Ishikawa (cell line): Measurements from ENCODE around the gene MYO7B.

ENCODE experiments used
- CEBPB ChIP-seq: IDR thresholded peaks from 2 replicates; pipeline ENCODE4 v1.6.1; 2012
- CREB1 ChIP-seq: IDR thresholded peaks from 2 replicates; pipeline ENCODE4 v1.6.1; 2012; ENCODE audit warnings: low read depth
- EGR1 ChIP-seq: IDR thresholded peaks from 2 replicates; pipeline ENCODE4 v1.6.1; 2012
- EP300 ChIP-seq: IDR thresholded peaks from 2 replicates; pipeline ENCODE4 v1.6.1; 2012; ENCODE audit warnings: borderline replicate concordance
- FOXM1 ChIP-seq: IDR thresholded peaks from 2 replicates; pipeline ENCODE4 v1.6.1; 2012; ENCODE audit warnings: low read depth, borderline replicate concordance
- MAX ChIP-seq: IDR thresholded peaks from 2 replicates; pipeline ENCODE4 v1.6.1; 2012
- NFIC ChIP-seq: IDR thresholded peaks from 2 replicates; pipeline ENCODE4 v1.6.1; 2012
- RAD21 ChIP-seq: IDR thresholded peaks from 2 replicates; pipeline ENCODE4 v1.6.1; 2012; ENCODE audit warnings: low read depth
- TAF1 ChIP-seq: IDR thresholded peaks from 2 replicates; pipeline ENCODE4 v1.6.1; 2012; ENCODE audit warnings: low read depth, mild to moderate bottlenecking
- TCF12 ChIP-seq: IDR thresholded peaks from 2 replicates; pipeline ENCODE4 v1.6.1; 2012; ENCODE audit warnings: low read depth
- TEAD4 ChIP-seq: IDR thresholded peaks from 2 replicates; pipeline ENCODE4 v1.6.1; 2012
- YY1 ChIP-seq: IDR thresholded peaks from 2 replicates; pipeline ENCODE4 v1.6.1; 2012; ENCODE audit warnings: low read depth
- ZBTB7A ChIP-seq: IDR thresholded peaks from 2 replicates; pipeline ENCODE4 v1.6.1; 2012; ENCODE audit warnings: low read depth
- TF ChIP-seq, protein P1 (sequence below): IDR thresholded peaks from 2 replicates; pipeline ENCODE4 v1.6.1; 2012
- TF ChIP-seq, protein P2 (sequence below): IDR thresholded peaks from 2 replicates; pipeline ENCODE4 v1.6.1; 2012; ENCODE audit warnings: low read depth, mild to moderate bottlenecking

The MYO7B gene

DNA sequence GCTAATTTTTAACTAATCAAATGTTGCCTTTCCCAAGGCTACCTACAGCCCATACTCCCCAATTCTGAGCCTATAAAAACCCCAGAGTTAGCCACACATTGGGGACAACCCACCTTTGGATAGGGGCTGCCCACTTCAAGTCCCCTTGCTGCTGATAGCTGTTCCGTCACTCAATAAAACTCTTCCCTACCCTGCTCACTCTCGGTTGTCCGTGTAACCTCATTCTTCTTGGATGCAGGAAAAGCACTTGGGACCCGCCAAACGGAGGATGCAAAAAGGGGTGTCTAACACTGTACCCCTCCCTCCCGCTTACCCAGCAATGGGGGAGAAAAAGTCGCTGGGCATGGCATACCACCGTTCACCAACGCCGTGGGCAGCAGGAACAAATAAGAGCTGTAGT, 21.4 kb upstream of the MYO7B start:
- TF ChIP-seq CREB1, result no peak
- TF ChIP-seq FOXM1, result no peak
- no peak for TF ChIP-seq CEBPB
- TF ChIP-seq, protein P1, sequence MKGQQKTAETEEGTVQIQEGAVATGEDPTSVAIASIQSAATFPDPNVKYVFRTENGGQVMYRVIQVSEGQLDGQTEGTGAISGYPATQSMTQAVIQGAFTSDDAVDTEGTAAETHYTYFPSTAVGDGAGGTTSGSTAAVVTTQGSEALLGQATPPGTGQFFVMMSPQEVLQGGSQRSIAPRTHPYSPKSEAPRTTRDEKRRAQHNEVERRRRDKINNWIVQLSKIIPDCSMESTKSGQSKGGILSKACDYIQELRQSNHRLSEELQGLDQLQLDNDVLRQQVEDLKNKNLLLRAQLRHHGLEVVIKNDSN, result no peak
- TF ChIP-seq MAX, result no peak
- TF ChIP-seq, protein P2, sequence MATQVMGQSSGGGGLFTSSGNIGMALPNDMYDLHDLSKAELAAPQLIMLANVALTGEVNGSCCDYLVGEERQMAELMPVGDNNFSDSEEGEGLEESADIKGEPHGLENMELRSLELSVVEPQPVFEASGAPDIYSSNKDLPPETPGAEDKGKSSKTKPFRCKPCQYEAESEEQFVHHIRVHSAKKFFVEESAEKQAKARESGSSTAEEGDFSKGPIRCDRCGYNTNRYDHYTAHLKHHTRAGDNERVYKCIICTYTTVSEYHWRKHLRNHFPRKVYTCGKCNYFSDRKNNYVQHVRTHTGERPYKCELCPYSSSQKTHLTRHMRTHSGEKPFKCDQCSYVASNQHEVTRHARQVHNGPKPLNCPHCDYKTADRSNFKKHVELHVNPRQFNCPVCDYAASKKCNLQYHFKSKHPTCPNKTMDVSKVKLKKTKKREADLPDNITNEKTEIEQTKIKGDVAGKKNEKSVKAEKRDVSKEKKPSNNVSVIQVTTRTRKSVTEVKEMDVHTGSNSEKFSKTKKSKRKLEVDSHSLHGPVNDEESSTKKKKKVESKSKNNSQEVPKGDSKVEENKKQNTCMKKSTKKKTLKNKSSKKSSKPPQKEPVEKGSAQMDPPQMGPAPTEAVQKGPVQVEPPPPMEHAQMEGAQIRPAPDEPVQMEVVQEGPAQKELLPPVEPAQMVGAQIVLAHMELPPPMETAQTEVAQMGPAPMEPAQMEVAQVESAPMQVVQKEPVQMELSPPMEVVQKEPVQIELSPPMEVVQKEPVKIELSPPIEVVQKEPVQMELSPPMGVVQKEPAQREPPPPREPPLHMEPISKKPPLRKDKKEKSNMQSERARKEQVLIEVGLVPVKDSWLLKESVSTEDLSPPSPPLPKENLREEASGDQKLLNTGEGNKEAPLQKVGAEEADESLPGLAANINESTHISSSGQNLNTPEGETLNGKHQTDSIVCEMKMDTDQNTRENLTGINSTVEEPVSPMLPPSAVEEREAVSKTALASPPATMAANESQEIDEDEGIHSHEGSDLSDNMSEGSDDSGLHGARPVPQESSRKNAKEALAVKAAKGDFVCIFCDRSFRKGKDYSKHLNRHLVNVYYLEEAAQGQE, result no peak
- TF ChIP-seq NFIC, result no peak
- no peak for TF ChIP-seq TEAD4
- TF ChIP-seq YY1, result no peak
- TF ChIP-seq EP300, result no peak

GRCh38 chr2:127514485-127514884, 21.0 kb upstream of the MYO7B start:
- no peak for TF ChIP-seq CEBPB
- TF ChIP-seq EP300, result no peak
- no peak for TF ChIP-seq TAF1
- no peak for TF ChIP-seq FOXM1
- no peak for TF ChIP-seq CREB1

DNA sequence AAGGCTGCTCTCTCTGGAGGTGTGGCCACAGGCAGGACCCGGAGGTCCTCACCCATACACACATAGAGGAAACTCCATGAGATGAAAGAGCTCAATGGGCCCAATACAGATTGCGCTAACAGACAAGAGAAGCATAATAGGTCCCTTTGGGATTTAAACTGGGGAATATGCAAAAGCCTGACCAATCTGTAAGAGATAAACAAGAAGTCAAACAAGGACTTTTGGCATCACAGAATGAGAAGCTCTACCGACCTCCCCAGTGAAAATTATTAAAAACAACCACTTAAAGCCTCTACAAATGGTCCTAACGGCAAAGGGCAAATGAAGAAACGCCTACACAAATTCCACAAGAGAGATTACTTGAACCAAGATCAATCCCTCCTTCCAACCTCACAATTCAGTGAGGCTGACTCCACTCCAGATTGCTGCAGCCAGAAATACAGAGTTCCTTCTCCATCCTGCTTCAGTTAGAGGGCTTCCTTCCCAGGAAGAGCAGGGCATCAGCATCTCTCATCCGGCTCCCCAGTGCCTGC, 20.0 kb upstream of the MYO7B start:
- TF ChIP-seq, protein P1, result no peak
- TF ChIP-seq FOXM1 (no peak), CREB1 (no peak), ZBTB7A (no peak), NFIC (no peak), CEBPB (no peak), EP300 (no peak), TEAD4 (no peak), TCF12 (no peak), TAF1 (no peak), YY1 (no peak), RAD21 (no peak)

- TF ChIP-seq EP300, result no peak
- TF ChIP-seq ZBTB7A, result no peak
- TF ChIP-seq CREB1, result no peak
- TF ChIP-seq TCF12, result no peak
- no peak for TF ChIP-seq CEBPB
- no peak for TF ChIP-seq TEAD4
- no peak for TF ChIP-seq NFIC
- no peak for TF ChIP-seq TAF1
- TF ChIP-seq EGR1, result no peak
- no peak for TF ChIP-seq RAD21
- no peak for TF ChIP-seq YY1
- no peak for TF ChIP-seq MAX
- no peak for TF ChIP-seq FOXM1
Measured at GRCh38 chr2:127516041-127516762, 19.3 kb upstream of the MYO7B start.

DNA sequence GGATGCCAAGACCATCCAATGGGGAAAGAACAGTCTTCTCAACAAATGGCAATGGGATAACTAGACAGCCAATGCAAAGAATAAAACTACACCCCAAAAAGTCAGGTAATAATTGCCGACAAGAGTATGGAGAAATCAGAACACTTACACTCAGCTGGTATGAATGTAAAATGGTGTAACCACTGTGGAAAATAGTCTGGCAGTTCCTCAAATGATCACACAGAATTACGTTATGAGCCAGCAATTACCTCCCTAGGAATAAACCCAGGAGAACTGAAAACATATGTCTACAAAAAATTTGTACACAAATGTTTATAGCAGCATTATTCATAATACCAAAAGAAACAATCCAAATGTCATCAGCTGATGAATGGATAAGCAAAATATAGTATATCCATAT, 18.0 kb upstream of the MYO7B start:
- no peak for TF ChIP-seq FOXM1
- TF ChIP-seq RAD21, result no peak
- TF ChIP-seq YY1, result no peak

GRCh38 chr2:127520424-127520823, 15.1 kb upstream of the MYO7B start:
- TF ChIP-seq TEAD4 (no peak), MAX (no peak), RAD21 (no peak), FOXM1 (no peak), TAF1 (no peak), EGR1 (no peak), YY1 (no peak)
- TF ChIP-seq, protein P1, result no peak
- TF ChIP-seq, protein P2, result no peak
